C4-2B (cell line): ENCODE data around the gene DHDH.
A peak's percentile ranks its signal among the peaks of the same experiment; 100 is the strongest.

Experiments
- H3K27ac ChIP-seq: fragments of 450-650 bp; 2 replicates; pipeline ENCODE4 v1.5.1; 2017
- CTCF ChIP-seq: fragments of 450-650 bp; conservative IDR thresholded peaks from 2 replicates; pipeline ENCODE4 v1.5.1; 2017; ENCODE audit warnings: mild to moderate bottlenecking
- ZFX ChIP-seq: fragments of 450-650 bp; IDR thresholded peaks from 2 replicates; pipeline ENCODE4 v1.6.1; 2017

Gene DHDH

GRCh38 chr19:48954595-48955307 lies 21.3 kb downstream of the DHDH start, which contains the start of gene BAX:
BAX (plus strand) TSS chr19:48954875; CDS start chr19:48954929, 54 bp downstream.
- TF ChIP-seq ZFX (no peak), CTCF (no peak)
- peak within 1 kb of the TSS; percentile 77 for H3K27ac ChIP-seq

GRCh38 chr19:48955308-48955958 lies 21.9 kb downstream of the DHDH start:
- peak overlapping the region; percentile 77 for H3K27ac ChIP-seq
- TF ChIP-seq CTCF (no peak), ZFX (no peak)

GRCh38 chr19:48958006-48958405 lies 24.5 kb downstream of the DHDH start:
- TF ChIP-seq CTCF (no peak), ZFX (no peak)
- H3K27ac ChIP-seq: no peak overlapping the region

DNA sequence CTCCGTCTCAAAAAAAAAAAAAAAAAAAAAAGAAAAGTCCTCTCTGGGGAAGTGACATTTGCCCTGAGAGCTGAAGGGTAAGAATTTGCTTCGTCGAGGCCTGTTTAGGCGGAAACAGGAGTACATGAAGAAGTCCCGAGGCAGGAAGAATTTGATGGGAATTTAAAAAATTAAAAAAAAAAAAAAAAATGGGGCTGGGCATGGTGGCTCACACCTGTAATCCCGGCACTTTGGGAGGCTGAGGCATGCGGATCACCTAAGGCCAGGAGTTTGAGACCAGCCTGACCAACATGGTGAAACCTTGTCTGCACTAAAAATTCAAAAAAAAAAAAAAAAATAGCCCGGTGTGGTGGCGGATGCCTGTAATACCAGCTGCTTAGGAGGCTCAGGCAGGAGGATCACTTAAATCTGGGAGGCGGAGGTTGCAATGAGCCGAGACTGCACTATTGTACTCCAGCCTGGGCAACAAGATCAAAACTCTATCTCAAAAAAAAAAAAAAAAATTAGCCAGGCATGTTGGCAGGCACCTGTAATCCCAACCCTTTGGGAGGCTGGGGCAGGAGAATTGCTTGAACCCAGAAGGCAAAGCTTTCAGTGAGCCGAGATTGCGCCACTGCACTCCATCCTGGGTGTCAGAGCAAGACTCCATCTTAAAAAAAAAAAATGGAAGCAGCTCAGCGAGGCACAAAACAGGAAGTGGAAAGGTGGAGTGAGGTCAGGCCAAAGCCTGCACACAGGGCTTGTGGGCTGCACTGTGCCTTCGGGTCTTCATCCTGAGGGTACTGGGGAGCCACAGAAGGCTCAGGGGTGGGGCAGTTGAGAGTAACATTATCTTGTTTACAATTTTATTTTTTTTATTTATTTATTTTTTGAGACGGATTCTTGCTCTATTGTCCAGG lies 26.1 kb downstream of the DHDH start:
- TF ChIP-seq ZFX (no peak), CTCF (no peak)
- H3K27ac ChIP-seq: no peak overlapping the region

DNA sequence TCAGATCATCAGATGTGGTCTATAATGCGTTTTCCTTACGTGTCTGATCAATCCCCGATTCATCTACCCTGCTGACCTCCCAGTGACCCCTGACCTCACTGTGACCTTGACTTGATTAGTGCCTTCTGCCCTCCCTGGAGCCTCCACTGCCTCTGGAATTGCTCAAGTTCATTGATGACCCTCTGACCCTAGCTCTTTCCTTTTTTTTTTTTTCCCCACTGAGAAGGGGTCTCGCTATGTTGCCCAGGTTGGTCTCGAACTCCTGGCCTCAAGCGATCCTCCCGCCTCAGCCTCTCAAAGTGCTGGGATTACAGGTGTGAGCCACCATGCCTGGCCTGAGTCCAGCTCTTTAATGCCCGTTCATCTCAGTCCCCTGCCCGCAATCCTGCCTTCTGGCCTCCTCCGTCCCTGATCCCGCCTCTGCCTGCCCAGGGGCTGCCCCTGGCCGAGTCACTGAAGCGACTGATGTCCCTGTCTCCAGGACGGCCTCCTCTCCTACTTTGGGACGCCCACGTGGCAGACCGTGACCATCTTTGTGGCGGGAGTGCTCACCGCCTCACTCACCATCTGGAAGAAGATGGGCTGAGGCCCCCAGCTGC lies 27.7 kb downstream of the DHDH start:
- TF ChIP-seq CTCF (no peak), ZFX (no peak)
- no peak overlapping the region for H3K27ac ChIP-seq

DNA sequence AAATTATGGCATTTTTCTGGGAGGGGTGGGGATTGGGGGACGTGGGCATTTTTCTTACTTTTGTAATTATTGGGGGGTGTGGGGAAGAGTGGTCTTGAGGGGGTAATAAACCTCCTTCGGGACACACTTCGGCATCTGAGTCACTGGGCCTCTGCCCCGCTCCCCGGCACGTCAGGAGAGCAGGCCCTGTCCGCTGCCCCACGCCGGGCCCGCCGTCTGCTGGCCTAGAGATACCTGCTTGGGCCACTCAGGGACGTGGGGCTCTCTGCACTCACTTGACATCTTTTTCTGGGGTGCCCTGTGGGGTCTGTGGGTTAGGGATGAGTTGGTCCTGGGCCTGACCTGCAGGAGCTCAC lies 28.2 kb downstream of the DHDH start:
- no peak overlapping the region for H3K27ac ChIP-seq
- no peak for TF ChIP-seq ZFX
- no peak for TF ChIP-seq CTCF
